NCI-H524 treated with DMSO at 0.1 percent for 48 hours (cell line): ENCODE data around the gene AGBL1.
A peak's percentile ranks its signal among the peaks of the same experiment; 100 is the strongest.
"Not testable (repeated sequence)": the region's sequence is repeated elsewhere in the genome, so short reads cannot be mapped to it uniquely, and the experiment has no call there.

Experiments
- DNase-seq: peaks from one replicate; lab custom pipeline; 2025; lab: John Stamatoyannopoulos, UW

The AGBL1 gene

GRCh38 chr15:86399041-86399954 is 319.6 kb downstream of the AGBL1 start:
- DNase-seq: no peak

DNA sequence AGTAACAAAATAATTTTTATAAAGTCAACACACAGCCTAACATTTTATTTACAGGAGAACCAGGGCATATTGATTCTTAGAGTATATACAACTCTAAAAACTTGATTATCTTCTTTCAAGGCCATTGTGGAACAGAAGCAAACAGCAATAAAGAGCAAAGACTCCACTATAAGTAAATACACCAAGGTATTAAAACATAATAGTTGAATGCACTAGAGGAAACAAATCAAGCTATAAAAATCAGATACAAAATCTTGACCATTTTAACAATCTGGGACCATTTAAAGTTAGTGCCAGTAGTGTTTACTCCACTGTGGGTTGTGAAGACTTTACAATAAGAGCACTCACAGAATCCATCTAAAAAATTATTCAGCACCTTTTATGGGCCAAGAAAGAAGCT is 323.6 kb downstream of the AGBL1 start:
- DNase-seq: no peak

DNA sequence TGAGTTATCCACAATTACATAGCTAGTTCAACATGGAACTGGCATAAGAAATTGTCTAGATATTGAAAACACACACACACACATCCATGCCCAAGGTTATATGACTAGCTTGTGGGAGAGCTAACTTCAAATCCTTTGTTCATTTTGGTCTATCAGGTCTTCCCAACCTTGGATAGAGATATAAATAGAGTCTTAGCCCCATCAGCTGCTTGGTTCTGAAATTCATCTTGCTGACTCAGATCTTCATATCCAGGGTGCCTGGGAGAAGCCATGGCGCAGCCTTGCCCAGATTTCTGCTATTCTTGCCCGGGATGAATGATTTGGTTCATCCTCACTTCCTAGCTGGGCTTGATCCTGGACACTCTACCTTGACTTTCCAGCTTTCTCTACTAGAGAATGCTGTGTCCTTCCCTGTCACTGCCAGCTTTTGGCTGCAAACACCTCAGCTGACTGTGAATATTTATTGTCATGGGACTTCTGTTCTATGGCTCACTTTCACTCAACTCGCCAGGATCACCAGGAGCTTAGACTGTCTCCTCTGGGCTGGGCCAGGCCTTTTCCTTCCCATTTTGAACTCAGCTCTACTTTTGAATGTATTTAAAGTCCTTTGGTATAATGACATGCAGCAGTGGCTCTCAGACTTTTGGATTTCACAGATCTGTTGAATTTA is 324.4 kb downstream of the AGBL1 start:
- no peak for DNase-seq

DNA sequence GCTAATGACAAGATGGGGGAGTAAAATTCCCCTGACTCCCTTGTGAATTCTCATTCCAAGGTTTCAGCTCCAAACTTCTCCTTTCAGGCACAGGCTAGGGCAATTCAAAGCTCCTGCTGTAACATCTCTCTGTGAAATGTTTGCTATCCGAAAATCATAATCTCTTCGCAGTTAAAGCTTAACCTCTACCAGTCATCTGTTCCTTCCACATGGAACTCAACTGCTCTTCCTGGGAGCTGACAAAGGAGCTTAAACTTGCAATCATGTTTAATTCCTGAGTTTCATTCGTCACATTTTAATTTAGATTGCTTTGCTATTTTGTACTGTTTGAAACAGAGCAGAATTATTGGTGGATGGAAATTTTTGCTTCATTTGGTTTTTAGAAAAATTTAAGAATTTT is 328.6 kb downstream of the AGBL1 start:
- DNase-seq: no peak

GRCh38 chr15:86411916-86412315 is 332.2 kb downstream of the AGBL1 start:
- no peak for DNase-seq

DNA sequence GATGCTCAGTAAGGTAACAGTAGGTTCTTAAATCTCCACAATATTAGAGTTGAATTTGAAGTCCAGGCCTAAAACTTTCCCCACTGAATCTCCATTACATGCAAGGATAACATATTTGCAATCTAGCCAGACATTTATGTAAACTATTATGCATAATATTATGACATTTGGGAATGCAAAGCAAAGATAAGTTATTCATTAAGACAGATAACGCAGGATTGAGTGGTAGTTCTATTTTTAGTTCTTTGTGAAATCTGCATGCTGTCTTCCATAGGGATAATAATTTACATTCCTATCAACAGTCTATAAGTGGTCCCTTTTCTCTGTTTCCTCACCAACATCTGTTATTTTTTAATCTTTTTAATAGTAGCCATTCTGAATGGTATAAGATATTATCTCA is 333.5 kb downstream of the AGBL1 start:
- no peak for DNase-seq

DNA sequence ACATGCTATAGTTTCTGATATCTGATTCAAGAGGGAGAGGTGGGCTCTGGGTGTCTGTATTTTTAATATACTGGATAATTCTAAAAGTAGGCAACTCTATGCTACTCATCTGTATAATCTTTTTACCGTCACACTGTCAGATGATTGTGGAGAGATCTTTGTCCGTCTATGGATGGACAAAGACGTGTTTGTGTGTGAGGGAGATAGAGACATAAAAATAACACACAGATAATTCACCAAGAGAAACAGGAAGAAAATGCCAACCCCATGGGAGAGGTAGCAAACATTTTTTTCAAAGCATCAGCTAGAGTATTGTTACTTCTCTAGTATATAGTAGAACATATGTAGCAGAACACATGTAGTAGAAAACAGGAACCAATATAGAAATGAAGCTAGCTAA is 346.1 kb downstream of the AGBL1 start:
- no peak for DNase-seq

- no peak for DNase-seq
Observed at GRCh38 chr15:86432861-86433260, 353.2 kb downstream of the AGBL1 start.

DNA sequence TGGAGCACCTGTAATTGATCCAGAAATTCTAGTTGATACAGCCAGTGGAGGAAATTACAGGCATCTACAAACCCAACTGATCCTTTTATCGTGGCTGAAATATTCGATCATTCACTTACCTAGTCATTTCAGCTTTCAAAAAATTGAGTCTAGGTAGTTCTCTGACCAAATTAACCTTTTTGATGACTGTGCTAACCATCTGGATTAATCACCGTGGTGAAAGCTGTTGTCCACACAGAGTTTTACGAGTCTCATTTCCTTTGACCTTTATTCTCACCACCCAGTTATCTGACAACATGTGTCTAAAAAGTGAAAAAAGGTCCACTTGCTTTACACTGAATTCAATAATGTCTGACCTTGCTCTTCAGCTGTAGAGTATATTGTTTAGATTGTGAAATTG is 354.3 kb downstream of the AGBL1 start:
- DNase-seq: no peak

GRCh38 chr15:86439614-86440013 is 359.9 kb downstream of the AGBL1 start:
- no peak for DNase-seq

DNA sequence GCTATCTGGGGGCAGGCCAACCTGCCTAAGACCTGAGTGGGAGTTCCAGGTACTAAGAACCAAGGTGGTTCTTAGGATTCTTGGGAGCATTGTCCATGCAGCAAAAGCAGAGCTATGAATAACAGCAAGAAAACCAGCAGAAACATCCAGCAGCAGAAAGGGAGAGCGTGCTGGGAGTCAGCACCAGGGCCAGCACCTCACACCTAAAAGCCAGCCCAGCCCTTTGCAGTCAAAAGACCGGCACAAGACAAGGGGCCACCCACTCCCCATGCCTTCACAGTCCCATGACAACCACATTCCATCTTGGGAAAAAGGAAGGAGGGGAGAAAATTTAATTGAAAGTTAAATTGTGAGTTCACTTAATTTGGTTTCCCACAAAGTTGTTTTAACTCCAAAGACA is 364.9 kb downstream of the AGBL1 start:
- no peak for DNase-seq

DNA sequence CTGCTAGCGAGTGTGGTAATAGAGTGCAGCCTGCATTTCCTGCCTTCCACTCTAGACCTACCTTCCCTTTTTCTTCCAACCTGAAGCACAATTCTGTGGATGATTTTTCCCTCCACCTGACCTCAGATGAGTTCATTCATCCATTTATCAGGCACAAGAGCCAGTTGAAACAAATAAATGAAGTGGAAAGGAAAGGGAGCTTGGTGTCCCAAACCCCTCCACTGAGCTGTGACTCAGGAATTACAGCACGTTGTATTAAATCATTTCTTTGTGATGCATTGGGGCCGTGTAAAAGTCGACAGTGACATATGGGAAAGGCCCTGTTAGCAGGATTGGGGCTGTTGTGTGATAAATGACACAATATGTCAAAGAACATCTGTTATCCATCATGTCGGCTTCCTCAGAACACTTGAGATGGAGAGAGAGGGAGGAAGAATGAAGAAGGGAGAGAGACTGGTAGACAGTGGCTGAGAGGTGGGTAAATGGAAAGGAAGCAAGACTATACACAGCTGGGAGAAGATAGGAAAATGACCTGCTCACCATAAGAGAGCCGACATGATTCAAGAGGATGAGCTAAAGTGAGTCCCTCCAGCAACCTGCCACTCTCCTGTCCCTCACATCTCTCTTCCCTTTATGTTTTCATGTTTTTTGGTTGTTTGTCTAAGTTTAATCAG is 366.0 kb downstream of the AGBL1 start:
- peak; percentile 97 for DNase-seq

GRCh38 chr15:86446253-86446640 is 366.6 kb downstream of the AGBL1 start:
- peak; percentile 80 for DNase-seq

DNA sequence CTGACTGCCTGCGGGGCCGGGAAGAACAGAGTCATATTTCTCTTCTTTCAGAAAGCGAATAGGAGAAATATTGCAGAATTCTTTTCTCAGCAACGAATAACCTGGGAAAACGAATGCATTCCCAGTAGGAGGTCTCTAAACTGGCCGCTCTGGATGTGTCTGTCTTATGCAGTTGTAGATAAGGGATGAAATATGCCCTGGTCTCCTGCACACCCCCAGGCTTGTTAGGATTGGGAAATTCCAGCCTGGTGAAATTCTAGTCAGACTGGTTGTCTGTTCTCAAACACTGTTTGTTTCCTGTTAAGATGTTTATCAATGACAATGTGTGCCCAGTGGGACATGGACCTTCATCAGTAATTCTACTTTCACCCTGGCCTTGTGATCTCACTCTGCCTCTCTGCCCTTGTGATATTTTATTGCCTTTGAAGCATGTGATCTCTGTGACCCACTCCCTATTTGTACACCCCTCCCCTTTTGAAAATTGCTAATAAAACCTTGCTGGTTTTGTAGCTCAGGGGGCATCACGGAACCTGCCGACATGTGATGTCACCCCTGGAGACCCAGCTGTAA is 385.9 kb downstream of the AGBL1 start:
- not testable (repeated sequence) for DNase-seq

DNA sequence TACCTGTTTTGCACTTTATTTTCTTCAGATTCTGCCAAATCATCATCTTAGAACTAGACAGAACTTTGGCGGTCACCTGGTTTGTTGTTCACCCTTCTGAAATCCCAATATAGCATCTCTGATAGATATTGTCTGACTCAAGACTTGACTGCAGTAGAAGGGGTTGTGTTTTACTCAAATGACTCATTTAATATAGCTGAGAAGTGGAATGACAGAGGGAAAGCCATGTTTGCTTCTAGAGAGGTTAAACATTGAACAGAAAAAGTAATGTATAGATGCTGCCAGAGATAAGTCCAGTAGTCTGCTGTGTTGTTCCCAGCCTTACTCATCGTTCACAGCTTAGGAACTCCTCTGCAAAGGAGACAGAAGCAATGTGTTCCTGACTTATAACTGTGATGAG is 402.0 kb downstream of the AGBL1 start:
- no peak for DNase-seq

DNA sequence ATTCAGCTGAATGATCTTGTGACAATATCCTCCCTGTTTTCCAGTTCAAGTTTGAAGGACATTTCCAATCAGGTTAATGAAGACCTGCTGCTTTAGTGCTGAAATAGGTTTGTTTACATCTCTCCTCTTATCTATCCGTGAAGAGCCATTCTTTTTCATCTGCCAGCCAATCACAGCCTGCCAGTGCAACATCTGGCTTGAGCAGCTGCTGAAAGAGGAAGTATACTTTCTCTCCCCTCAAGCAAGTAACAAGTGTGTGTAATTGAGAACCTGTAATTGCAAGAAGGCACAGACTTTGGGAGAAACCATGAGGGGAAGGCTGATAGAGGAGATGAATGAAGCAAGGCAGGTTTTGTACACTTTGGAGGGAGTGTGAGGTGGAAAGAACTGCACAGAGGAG is 404.3 kb downstream of the AGBL1 start:
- no peak for DNase-seq

- DNase-seq: no peak
Observed at GRCh38 chr15:86488046-86488445, 408.4 kb downstream of the AGBL1 start.

- DNase-seq: peak; percentile 78
Observed at GRCh38 chr15:86489981-86490380, 410.3 kb downstream of the AGBL1 start.

DNA sequence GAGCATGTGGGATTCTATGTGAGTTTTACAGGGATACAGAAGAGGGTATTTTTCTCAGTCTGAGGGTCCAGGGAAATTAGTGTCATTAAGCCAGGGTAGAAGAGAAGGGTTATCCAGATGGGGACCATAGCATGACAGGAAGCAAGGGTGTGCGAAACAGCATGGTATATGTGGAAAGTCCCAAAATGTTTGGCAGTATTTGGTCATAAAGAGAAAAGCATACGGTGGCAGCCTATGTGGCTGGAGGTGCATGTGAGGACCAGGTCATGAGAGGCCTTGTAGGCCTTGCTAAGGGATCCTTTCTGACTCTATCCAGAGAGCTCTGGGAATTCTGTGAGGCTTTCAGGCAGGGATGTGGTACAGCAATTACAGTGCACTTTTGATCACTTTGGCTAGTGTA is 411.4 kb downstream of the AGBL1 start:
- DNase-seq: no peak

DNA sequence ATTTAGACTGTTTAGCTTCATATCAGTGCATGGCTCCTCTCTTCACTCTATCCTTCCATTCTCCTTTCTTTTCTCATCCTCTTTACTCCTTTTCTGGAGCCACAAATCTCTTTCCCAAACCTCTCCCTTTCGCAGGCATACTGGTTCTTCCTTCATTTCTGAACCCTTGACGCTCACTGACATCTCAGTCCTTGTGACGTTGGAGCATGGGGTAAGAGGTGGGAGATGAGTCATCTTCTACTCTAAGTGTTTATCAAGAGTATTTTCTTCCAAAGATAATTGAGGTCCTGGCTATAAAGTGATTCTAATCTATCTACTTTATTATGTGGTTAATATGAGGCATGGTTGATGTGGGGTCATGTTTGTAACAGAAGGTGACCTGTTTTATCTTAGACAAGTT is 414.2 kb downstream of the AGBL1 start:
- DNase-seq: no peak

GRCh38 chr15:86494475-86494874 is 414.8 kb downstream of the AGBL1 start:
- no peak for DNase-seq

GRCh38 chr15:86502301-86502700 is 422.6 kb downstream of the AGBL1 start:
- no peak for DNase-seq

GRCh38 chr15:86505951-86506350 is 426.3 kb downstream of the AGBL1 start:
- no peak for DNase-seq
